GM11168 (cell line): Measurements from ENCODE around the gene GPX7.

Experiments
- in situ Hi-C: fragments of 300-500 bp; cut with MboI; formaldehyde crosslinking; loops from one replicate; pipeline ENCODE4 v1.12.0; 2022; ENCODE audit warnings: low sequenced_read_pairs; ENCODE audit not compliant: unreplicated experiment

GPX7 gene

GRCh38 chr1:52585474-52585873 lies 16.7 kb upstream of the GPX7 start:
- in situ Hi-C loops: no loop called here

GRCh38 chr1:52588027-52588426 lies 14.1 kb upstream of the GPX7 start:
- in situ Hi-C loops: no loop called here

- in situ Hi-C loops: no loop called here
Observed at GRCh38 chr1:52588535-52588934, 13.6 kb upstream of the GPX7 start.

GRCh38 chr1:52590266-52590665 lies 11.9 kb upstream of the GPX7 start:
- in situ Hi-C loops: no loop called here

- in situ Hi-C loops: no loop called here
Observed at GRCh38 chr1:52592637-52593323, 9.4 kb upstream of the GPX7 start.

GRCh38 chr1:52593495-52593894 lies 8.7 kb upstream of the GPX7 start:
- in situ Hi-C loops: no loop called here

GRCh38 chr1:52595061-52595460 lies 7.1 kb upstream of the GPX7 start:
- in situ Hi-C loops: no loop called here

GRCh38 chr1:52597912-52598311 lies 4.3 kb upstream of the GPX7 start:
- in situ Hi-C loops: no loop called here

- in situ Hi-C loops: no loop called here
Observed at GRCh38 chr1:52598729-52599128, 3.4 kb upstream of the GPX7 start.

GRCh38 chr1:52599236-52599635 lies 2.9 kb upstream of the GPX7 start:
- in situ Hi-C loops: no loop called here

GRCh38 chr1:52600533-52601179 lies 1.5 kb upstream of the GPX7 start:
- in situ Hi-C loops: no loop called here

GRCh38 chr1:52601519-52601918 lies 652 bp upstream of the GPX7 start:
- in situ Hi-C loops: no loop called here

- in situ Hi-C loops: no loop called here
Observed at GRCh38 chr1:52602856-52603600, 857 bp downstream of the GPX7 start.

- in situ Hi-C loops: no loop called here
Observed at GRCh38 chr1:52603630-52604029, 1.5 kb downstream of the GPX7 start.

GRCh38 chr1:52604063-52604770 lies 2.0 kb downstream of the GPX7 start:
- in situ Hi-C loops: no loop called here

- in situ Hi-C loops: no loop called here
Observed at GRCh38 chr1:52613636-52614373, 11.6 kb downstream of the GPX7 start.

- in situ Hi-C loops: no loop called here
Observed at GRCh38 chr1:52614671-52615070, 12.5 kb downstream of the GPX7 start.

GRCh38 chr1:52615489-52616042 lies 13.4 kb downstream of the GPX7 start:
- in situ Hi-C loops: no loop called here

- in situ Hi-C loops: no loop called here
Observed at GRCh38 chr1:52621950-52622349, 19.8 kb downstream of the GPX7 start.

- in situ Hi-C loops: no loop called here
Observed at GRCh38 chr1:52623812-52624211, 21.6 kb downstream of the GPX7 start.
